ENCODE data around the gene HYLS1. TPM values are rescaled to one million over a fixed set of nuclear protein-coding genes. Genes with fewer than 3 reads are reported as not detected.

HYLS1 gene
- total and polyA plus RNA-seq, 2 experiments from 2014 or later: 14.6 to 25.7 TPM

- Histone ChIP-seq H3F3A (replicated peaks; ENCODE audit: low read depth) (no peaks in the 10 kb centered on the region), H3K27ac (ENCODE audit: low read depth) (no peak overlapping the region), H3K27me3 (ENCODE audit: insufficient read depth) (no peaks in the 10 kb centered on the region), H4K20me1 (replicated peaks; ENCODE audit: insufficient read depth) (no peaks in the 10 kb centered on the region), H3K9me2 (ENCODE audit: insufficient read depth) (no peaks in the 10 kb centered on the region), H2AFZ (no peak overlapping the region), H3K4me3 (no peak overlapping the region), H3K4me2 (no peak overlapping the region), H3K36me3 (ENCODE audit: insufficient read depth) (no peaks in the 10 kb centered on the region), H3K79me2 (replicated peaks; ENCODE audit: insufficient read depth) (no peaks in the 10 kb centered on the region), H3K4me1 (ENCODE audit: insufficient read depth) (peaks cover 10% of the 10 kb centered on the region)
- Mint-ChIP-seq H3K27ac (no peak overlapping the region), H3K36me3 (ENCODE audit: low read depth) (no peaks in the 10 kb centered on the region), H3K4me3 (no peak overlapping the region), H3K9me3 (no peaks in the 10 kb centered on the region), H3K4me1 (peaks cover 38% of the 10 kb centered on the region), H3K27me3 (ENCODE audit: insufficient read depth, low read depth, poor library complexity) (peaks cover 6% of the 10 kb centered on the region)
- ATAC-seq (no peak), DNase-seq (ENCODE audit: low spot score) (no peak)
- no peak for TF ChIP-seq NANOG (IDR thresholded peaks at IDR 0.05; ENCODE audit: borderline replicate concordance)
- 0 out of 4 replicates have a peak, but pooled peaks of 1 of the 2 experiments have one; percentile 17 for TF ChIP-seq CTCF (conservative IDR thresholded peaks at IDR 0.05; ENCODE audit: low read depth in 2 of 2)
These were observed 47.6 kb downstream of the HYLS1 start for GRCh38 chr11:125935056-125935455.

GRCh38 chr11:125935618-125936199 is 48.2 kb downstream of the HYLS1 start:
- H3K4me2 ChIP-seq: no peak overlapping the region
- Mint-ChIP-seq H3K4me1 (peaks cover 35% of the 10 kb centered on the region), H3K9me3 (no peaks in the 10 kb centered on the region), H3K27me3 (ENCODE audit: insufficient read depth, low read depth, poor library complexity) (peaks cover 10% of the 10 kb centered on the region), H3K36me3 (ENCODE audit: low read depth) (no peaks in the 10 kb centered on the region), H3K27ac (no peak overlapping the region), H3K4me3 (no peak overlapping the region)
- H3K4me1 ChIP-seq (ENCODE audit: insufficient read depth): peaks cover 10% of the 10 kb centered on the region
- H3F3A ChIP-seq (replicated peaks; ENCODE audit: low read depth): no peaks in the 10 kb centered on the region
- no peaks in the 10 kb centered on the region for H3K36me3 ChIP-seq (ENCODE audit: insufficient read depth)
- no peak overlapping the region for H3K4me3 ChIP-seq
- H3K27me3 ChIP-seq (ENCODE audit: insufficient read depth): no peaks in the 10 kb centered on the region
- no peak overlapping the region; the same call in 1 of the 2 replicates for H2AFZ ChIP-seq
- DNase-seq (ENCODE audit: low spot score) (no peak), ATAC-seq (no peak)
- no peaks in the 10 kb centered on the region for H3K9me2 ChIP-seq (ENCODE audit: insufficient read depth)
- no peaks in the 10 kb centered on the region for H3K79me2 ChIP-seq (replicated peaks; ENCODE audit: insufficient read depth)
- H4K20me1 ChIP-seq (replicated peaks; ENCODE audit: insufficient read depth): no peaks in the 10 kb centered on the region
- no peak overlapping the region for H3K27ac ChIP-seq (ENCODE audit: low read depth)
- no peak for TF ChIP-seq CREB1 (CRISPR knock-in tag; IDR thresholded peaks at IDR 0.05; ENCODE audit: low read depth)
- TF ChIP-seq CTCF (conservative IDR thresholded peaks at IDR 0.05; ENCODE audit: low read depth in 2 of 2): no peak
- no peak for TF ChIP-seq JUNB (IDR thresholded peaks at IDR 0.05; ENCODE audit: unreplicated experiment)
- TF ChIP-seq ETS1 (IDR thresholded peaks at IDR 0.05): no peak

Measured in GM23338 (cell line).